PC-3 (cell line): ENCODE measurements around the gene NFIX. TPM values are rescaled to one million over a fixed set of nuclear protein-coding genes. Genes with fewer than 3 reads are reported as not detected.

ENCODE experiments used
- ATAC-seq: fragments of 200-7000 bp; cut with Tn5 transposase; 2 replicates; pipeline ENCODE4 v1.9.1; 2020; ENCODE audit warnings: mild to moderate bottlenecking, moderate library complexity
- BruUV-seq: library from RNA; stranded (reverse); fragments of 400-500 nt; replicated peaks from 2 replicates; lab custom pipeline; 2021; lab: Mats Ljungman, UMichigan
- CTCF ChIA-PET: fragments of 300-600 bp; sonication (Branson Sonifier 250); formaldehyde crosslinking; loops from one replicate; lab custom pipeline; 2022; ENCODE audit warnings: antibody characterized with exemption; lab: Charles Lee
- POLR2A ChIA-PET: fragments of 300-600 bp; sonication (Branson Sonifier 250); formaldehyde crosslinking; loops from one replicate; lab custom pipeline; 2022; ENCODE audit warnings: antibody characterized with exemption; ENCODE audit not compliant: unreplicated experiment; lab: Charles Lee
- DNase-seq: peaks from one replicate; pipeline ENCODE4 v3.0.0-alpha.2; 2015
- H2AFZ ChIP-seq: fragments of 300-600 bp; sonication (generic); 2 replicates; pipeline ENCODE4 v1.6.0; 2016; ENCODE audit warnings: antibody characterized with exemption, low read length
- H3F3A ChIP-seq: fragments of 300-600 bp; sonication (generic); one replicate; pipeline ENCODE4 v1.6.0; 2017; ENCODE audit warnings: antibody characterized with exemption, low read length, control low read depth, mild to moderate bottlenecking; ENCODE audit not compliant: unreplicated experiment
- H3K27ac ChIP-seq: fragments of 300-600 bp; sonication (generic); 2 replicates; pipeline ENCODE4 v1.5.1; 2016; ENCODE audit warnings: mild to moderate bottlenecking, low read length
- H3K27me3 ChIP-seq: fragments of 300-600 bp; sonication (generic); 2 replicates; pipeline ENCODE4 v1.6.1; 2016; ENCODE audit warnings: low read length, mixed read lengths
- H3K36me3 ChIP-seq: fragments of 300-600 bp; sonication (generic); 2 replicates; pipeline ENCODE4 v1.6.1; 2016; ENCODE audit warnings: low read depth, mixed run types, low read length, mixed read lengths
- H3K4me1 ChIP-seq: fragments of 300-600 bp; sonication (generic); 2 replicates; pipeline ENCODE4 v1.5.1; 2016; ENCODE audit warnings: low read length; ENCODE audit not compliant: insufficient read depth
- H3K4me2 ChIP-seq: fragments of 300-600 bp; sonication (generic); 2 replicates; pipeline ENCODE4 v1.6.0; 2016; ENCODE audit warnings: low read length
- H3K4me3 ChIP-seq: fragments of 300-600 bp; sonication (generic); 2 replicates; pipeline ENCODE4 v1.5.1; 2016; ENCODE audit warnings: mild to moderate bottlenecking, low read length, mixed read lengths
- H3K79me2 ChIP-seq: fragments of 300-600 bp; sonication (generic); 2 replicates; pipeline ENCODE4 v1.6.1; 2017; ENCODE audit warnings: low read length, mixed read lengths
- H3K9ac ChIP-seq: fragments of 300-600 bp; sonication (generic); 2 replicates; pipeline ENCODE4 v1.6.0; 2016; ENCODE audit warnings: mild to moderate bottlenecking, low read length
- H3K9me2 ChIP-seq: fragments of 300-600 bp; sonication (generic); replicated peaks from 2 replicates; pipeline ENCODE4 v1.6.1; 2016; ENCODE audit warnings: mixed run types, low read length, mixed read lengths
- H3K9me3 ChIP-seq: fragments of 300-600 bp; sonication (generic); 2 replicates; pipeline ENCODE4 v1.6.1; 2016; ENCODE audit warnings: low read length, mixed read lengths
- H4K20me1 ChIP-seq: fragments of 300-600 bp; sonication (generic); 2 replicates; pipeline ENCODE4 v1.6.1; 2016; ENCODE audit warnings: low read length, mixed read lengths
- EZH2 ChIP-seq: fragments of 300-600 bp; sonication (generic); IDR thresholded peaks from one replicate; pipeline ENCODE4 v1.6.1; 2017; ENCODE audit warnings: antibody characterized with exemption, mild to moderate bottlenecking, low read length; ENCODE audit not compliant: unreplicated experiment
- EZH2phosphoT487 ChIP-seq: fragments of 300-600 bp; sonication (generic); IDR thresholded peaks from 2 replicates; pipeline ENCODE4 v1.6.1; 2018; ENCODE audit warnings: mild to moderate bottlenecking, antibody characterized with exemption, low read length, borderline replicate concordance
- intact Hi-C: fragments of 100-400 bp; cut with micrococcal nuclease; formaldehyde crosslinking; loops from 2 replicates; pipeline ENCODE4 v1.9.0; 2023
- total RNA-seq: library from RNA; depleted of rRNA; stranded (reverse); fragments of >200 nt; gene quantifications from 2 replicates; pipeline ENCODE4 v1.2.3, GENCODE V29; 2014
- TF ChIP-seq, protein P1 (sequence below): fragments of 300-600 bp; sonication (generic); conservative IDR thresholded peaks from 2 replicates; pipeline ENCODE4 v1.5.1; 2017; ENCODE audit warnings: antibody characterized with exemption, low read depth, mild to moderate bottlenecking, low read length

NFIX gene
- total RNA-seq, 1 experiment from 2014 or later = 43.3 TPM

DNA sequence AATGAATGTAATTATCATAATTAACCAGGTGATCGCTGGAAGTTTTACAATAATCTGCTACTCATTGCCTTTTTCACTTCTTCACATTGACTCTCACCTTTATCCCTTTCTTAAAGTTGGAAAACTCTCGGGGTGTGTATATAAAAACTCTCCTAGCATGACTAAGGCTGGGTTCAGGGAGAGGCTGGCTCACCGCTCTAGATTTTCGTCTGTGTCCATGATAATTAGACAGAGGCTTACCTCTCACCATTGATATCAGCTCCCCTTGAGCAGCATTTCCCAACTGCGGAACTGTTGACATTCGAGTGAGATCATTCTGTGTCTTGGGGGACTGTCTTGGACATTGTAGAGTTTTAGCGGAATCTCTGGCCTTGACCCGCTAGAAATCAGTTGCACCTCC, 39.4 kb downstream of the NFIX start:
- no peak overlapping the region for H3K9ac ChIP-seq
- H3K4me2 ChIP-seq = peak overlapping the region; percentile 14
- CTCF ChIA-PET = interaction anchor here (1.1 to 1.6 kb wide), 3 partner anchors 13 to 21 kb away, joined by 3 to 13 read pairs (median 6); no protein-coding TSS in a partner anchor

GRCh38 chr19:13035820-13036365, 40.6 kb downstream of the NFIX start:
- CTCF ChIA-PET = interaction anchor here (1.0 to 1.7 kb wide), 4 partner anchors 15 to 25 kb away, joined by 3 to 9 read pairs (median 5); no protein-coding TSS in a partner anchor
- peaks cover 100% of the 10 kb centered on the region for H3K79me2 ChIP-seq

More for the DNA sequence above, 39.4 kb downstream of the NFIX start:
- TF ChIP-seq EZH2phosphoT487 = no peak
- H3K4me3 ChIP-seq = no peak overlapping the region
- no peak overlapping the region for H2AFZ ChIP-seq
- H3K27me3 ChIP-seq = no peaks in the 10 kb centered on the region
- H3K27ac ChIP-seq = peak overlapping the region; percentile 85
- no TSS peak for BruUV-seq
- H3F3A ChIP-seq = no peaks in the 10 kb centered on the region
- peaks cover 71% of the 10 kb centered on the region for H3K4me1 ChIP-seq
- H3K79me2 ChIP-seq = peaks cover 100% of the 10 kb centered on the region
- peaks cover 14% of the 10 kb centered on the region for H3K36me3 ChIP-seq
- H3K9me3 ChIP-seq = no peaks in the 10 kb centered on the region
- POLR2A ChIA-PET = no interaction called here
- DNase-seq = peak; percentile 44
- intact Hi-C loops = loop anchor here (1.0 kb wide), 1 partner anchor 27 kb away; no protein-coding TSS in a partner anchor
- no peaks in the 10 kb centered on the region for H3K9me2 ChIP-seq
- no peaks in the 10 kb centered on the region for H4K20me1 ChIP-seq
- ATAC-seq = no peak

DNA sequence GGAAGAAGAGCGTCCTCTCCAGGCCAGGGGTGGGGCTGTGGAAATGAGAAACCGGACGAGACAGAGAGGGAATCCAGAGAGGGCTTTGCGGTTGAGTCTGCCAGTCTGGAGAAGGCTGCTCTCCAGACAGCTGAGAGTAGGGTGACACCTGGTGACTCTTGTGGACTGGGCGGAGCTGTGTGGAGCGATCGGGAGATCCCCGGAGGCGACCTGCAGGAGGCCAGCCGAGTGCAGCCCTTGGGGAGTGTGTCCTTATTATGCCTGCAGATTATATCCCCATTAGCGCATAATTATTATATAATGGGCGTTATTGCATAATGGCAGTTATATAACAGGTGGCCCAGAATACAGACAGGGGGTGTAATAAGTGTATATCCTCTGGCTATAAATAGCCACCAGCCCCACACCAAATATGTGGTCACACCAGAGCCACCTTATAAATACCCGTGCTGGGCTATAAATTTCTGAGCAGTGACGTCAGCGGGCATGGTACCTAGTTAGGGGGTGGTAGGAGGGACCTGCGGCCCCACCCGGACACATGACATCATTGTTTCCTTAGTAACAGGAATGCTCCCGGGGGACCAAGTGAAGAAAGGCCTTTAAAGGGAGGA, 41.2 kb downstream of the NFIX start:
- peaks cover 100% of the 10 kb centered on the region for H3K79me2 ChIP-seq

More at GRCh38 chr19:13035820-13036365, 40.6 kb downstream of the NFIX start:
- Histone ChIP-seq H3K9ac (peak overlapping the region; percentile 38), H3K4me1 (peaks cover 70% of the 10 kb centered on the region), H3K27me3 (no peaks in the 10 kb centered on the region), H3K4me3 (peak overlapping the region; percentile 19; the same call in 1 of the 2 replicates), H3F3A (no peaks in the 10 kb centered on the region), H4K20me1 (no peaks in the 10 kb centered on the region), H3K9me2 (no peaks in the 10 kb centered on the region), H3K4me2 (peak overlapping the region; percentile 67), H3K36me3 (peaks cover 8% of the 10 kb centered on the region), H2AFZ (no peak overlapping the region), H3K27ac (peak overlapping the region; percentile 85), H3K9me3 (no peaks in the 10 kb centered on the region)
- TSS peak; percentile 36 for BruUV-seq
- POLR2A ChIA-PET = interaction anchor here (0.7 kb wide), 1 partner anchor 38 kb away, joined by 3 read pairs; no protein-coding TSS in a partner anchor
- intact Hi-C loops = loop anchor here (1.0 kb wide), 3 partner anchors 10 to 53 kb away; no protein-coding TSS in a partner anchor
- DNase-seq = no peak
- TF ChIP-seq EZH2 (no peak), EZH2phosphoT487 (no peak)
- TF ChIP-seq, protein P1, sequence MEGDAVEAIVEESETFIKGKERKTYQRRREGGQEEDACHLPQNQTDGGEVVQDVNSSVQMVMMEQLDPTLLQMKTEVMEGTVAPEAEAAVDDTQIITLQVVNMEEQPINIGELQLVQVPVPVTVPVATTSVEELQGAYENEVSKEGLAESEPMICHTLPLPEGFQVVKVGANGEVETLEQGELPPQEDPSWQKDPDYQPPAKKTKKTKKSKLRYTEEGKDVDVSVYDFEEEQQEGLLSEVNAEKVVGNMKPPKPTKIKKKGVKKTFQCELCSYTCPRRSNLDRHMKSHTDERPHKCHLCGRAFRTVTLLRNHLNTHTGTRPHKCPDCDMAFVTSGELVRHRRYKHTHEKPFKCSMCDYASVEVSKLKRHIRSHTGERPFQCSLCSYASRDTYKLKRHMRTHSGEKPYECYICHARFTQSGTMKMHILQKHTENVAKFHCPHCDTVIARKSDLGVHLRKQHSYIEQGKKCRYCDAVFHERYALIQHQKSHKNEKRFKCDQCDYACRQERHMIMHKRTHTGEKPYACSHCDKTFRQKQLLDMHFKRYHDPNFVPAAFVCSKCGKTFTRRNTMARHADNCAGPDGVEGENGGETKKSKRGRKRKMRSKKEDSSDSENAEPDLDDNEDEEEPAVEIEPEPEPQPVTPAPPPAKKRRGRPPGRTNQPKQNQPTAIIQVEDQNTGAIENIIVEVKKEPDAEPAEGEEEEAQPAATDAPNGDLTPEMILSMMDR = no peak
- no peak for ATAC-seq

More for the DNA sequence above, 41.2 kb downstream of the NFIX start:
- Histone ChIP-seq H3K27me3 (no peaks in the 10 kb centered on the region), H3K27ac (peak overlapping the region; percentile 85), H3K4me1 (peaks cover 65% of the 10 kb centered on the region), H3K9me3 (no peaks in the 10 kb centered on the region), H3F3A (no peaks in the 10 kb centered on the region), H3K9ac (peak overlapping the region; percentile 47), H3K36me3 (peaks cover 8% of the 10 kb centered on the region; the same call in 1 of the 2 replicates), H2AFZ (no peak overlapping the region), H3K4me3 (peak overlapping the region; percentile 19; the same call in 1 of the 2 replicates), H3K9me2 (no peaks in the 10 kb centered on the region), H4K20me1 (no peaks in the 10 kb centered on the region), H3K4me2 (peak overlapping the region; percentile 67)
- BruUV-seq = no TSS peak
- POLR2A ChIA-PET = interaction anchor here (0.7 kb wide), 1 partner anchor 38 kb away, joined by 3 read pairs; no protein-coding TSS in a partner anchor
- ATAC-seq (peak; percentile 73), DNase-seq (peak; percentile 93)
- intact Hi-C loops = loop anchor here (1.0 kb wide), 3 partner anchors 10 to 53 kb away; no protein-coding TSS in a partner anchor
- TF ChIP-seq, protein P1 = peak; percentile 78
- no peak for TF ChIP-seq EZH2phosphoT487
- CTCF ChIA-PET = interaction anchor here (0.6 to 1.7 kb wide), 5 partner anchors 14 to 25 kb away, joined by 3 to 9 read pairs (median 4); no protein-coding TSS in a partner anchor
